K562 (cell line): Measurements from ENCODE around the gene CFL1. TPM values are rescaled to one million over a fixed set of nuclear protein-coding genes. Genes with fewer than 3 reads are reported as not detected.

Experiments used
- ARID3B ChIP-seq: fragments of 250-450 bp; sonication (Bioruptor Pico); IDR thresholded peaks from 2 replicates; pipeline ENCODE4 v1.4.0; 2020; ENCODE audit warnings: borderline replicate concordance
- ARNT ChIP-seq, 2 experiments: fragments of 450-650 bp; IDR thresholded peaks; 2 replicates each; pipeline ENCODE4 v1.6.1; 2016; ENCODE audit warnings: mild to moderate bottlenecking in 1 of 2
- CSDE1 ChIP-seq, 2 experiments: fragments of 450-650 bp; IDR thresholded peaks; 2 replicates each; pipeline ENCODE4 v1.6.1; 2016; ENCODE audit warnings: mild to moderate bottlenecking in 1 of 2
- FOXA1 ChIP-seq: fragments of 450-650 bp; IDR thresholded peaks from 2 replicates; pipeline ENCODE4 v1.6.1; 2016; ENCODE audit warnings: mild to moderate bottlenecking, borderline replicate concordance
- HDAC3 ChIP-seq: fragments of 450-650 bp; IDR thresholded peaks from 2 replicates; pipeline ENCODE4 v1.6.1; 2018; ENCODE audit warnings: borderline replicate concordance, mild to moderate bottlenecking, moderate library complexity; ENCODE audit not compliant: partially characterized antibody
- HNRNPUL1 ChIP-seq: fragments of 200-400 bp; formaldehyde crosslinking; IDR thresholded peaks from 2 replicates; pipeline ENCODE4 v1.6.1; 2017; ENCODE audit warnings: low read length
- KHSRP ChIP-seq: fragments of 450-650 bp; IDR thresholded peaks from 2 replicates; pipeline ENCODE4 v1.6.1; 2017
- MAFG ChIP-seq: fragments of 450-650 bp; conservative IDR thresholded peaks from 2 replicates; pipeline ENCODE4 v1.6.1; 2016; ENCODE audit warnings: missing genetic modification characterization, missing compliant biosample characterization
- MTA3 ChIP-seq: fragments of 450-650 bp; formaldehyde crosslinking; IDR thresholded peaks from 2 replicates; pipeline ENCODE4 v1.6.1; 2017; ENCODE audit warnings: mild to moderate bottlenecking, borderline replicate concordance
- PURB ChIP-seq: sonication (generic); formaldehyde crosslinking; IDR thresholded peaks from 2 replicates; pipeline ENCODE4 v1.9.0; 2021; ENCODE audit warnings: low read depth, mild to moderate bottlenecking, missing genetic modification reagents
- SRSF9 ChIP-seq: fragments of 200-400 bp; formaldehyde crosslinking; IDR thresholded peaks from 2 replicates; pipeline ENCODE4 v1.6.1; 2017; ENCODE audit warnings: low read depth, low read length, borderline replicate concordance
- TFAP4 ChIP-seq: sonication (generic); formaldehyde crosslinking; IDR thresholded peaks from 2 replicates; pipeline ENCODE4 v1.8.0; 2022; ENCODE audit warnings: missing genetic modification reagents, mild to moderate bottlenecking, moderate library complexity, borderline replicate concordance
- XRCC3 ChIP-seq: fragments of 450-650 bp; IDR thresholded peaks from 2 replicates; pipeline ENCODE4 v1.6.1; 2017; ENCODE audit warnings: mild to moderate bottlenecking, moderate library complexity
- ZBTB26 ChIP-seq: fragments of 450-650 bp; formaldehyde crosslinking; IDR thresholded peaks from 2 replicates; pipeline ENCODE4 v1.4.0; 2022; ENCODE audit warnings: missing genetic modification characterization
- ZNF12 ChIP-seq: sonication (generic); formaldehyde crosslinking; IDR thresholded peaks from 2 replicates; pipeline ENCODE4 v1.4.0; 2020; ENCODE audit warnings: mild to moderate bottlenecking, missing genetic modification reagents
- ZNF384 ChIP-seq: IDR thresholded peaks from 2 replicates; pipeline ENCODE4 v1.6.1; 2012; ENCODE audit warnings: low read depth, low read length, improper control_type of control experiment
- ZNF609 ChIP-seq: sonication (generic); formaldehyde crosslinking; IDR thresholded peaks from 2 replicates; pipeline ENCODE4 v1.8.1; 2023; ENCODE audit warnings: missing genetic modification reagents, mild to moderate bottlenecking, borderline replicate concordance
- polyA plus RNA-seq, 8 experiments: library from polyadenylated mRNA; depleted of rRNA in 4 of 8; stranded (reverse) in 5 of 8; unstranded in 3 of 8; fragments of >200 nt; fragmentation: Nextera tagmentation in 2 of 8; fragmentation: Illumina TruSeq in 1 of 8; extraction: Ambion mirVana in 2 of 8; extraction: Trizol in 1 of 8; gene quantifications; 2 replicates each; pipeline versions ENCODE4 v1.2.1 to v1.2.3, GENCODE V29; 2011 to 2014; ENCODE audit warnings: inconsistent platforms in 1 of 8, missing spikeins in 1 of 8
- total RNA-seq, 7 experiments: library from RNA; depleted of rRNA in 6 of 7; stranded (reverse); fragments of >200 nt in 6 of 7; fragmentation: Illumina TruSeq in 2 of 7; extraction: Trizol in 2 of 7; gene quantifications; 2 replicates each; pipeline versions ENCODE4 v1.2.1 to v1.2.3, GENCODE V29; 2011 to 2021; ENCODE audit warnings: low replicate concordance in 1 of 7

Gene CFL1
- total and polyA plus RNA-seq, 9 of the 15 experiments (the other 6 are each of a cell fraction or from before 2014, with no cell fraction given) = 105 to 1,101 (median 859) TPM

GRCh38 chr11:65899356-65900124 is 41.6 kb upstream of the CFL1 start (continued):
- TF ChIP-seq MAFG (tag) (peak; percentile 86), TFAP4 (peak; percentile 82), ZBTB26 (CRISPR knock-in tag) (0 out of 2 replicates have a peak, but pooled peaks have one; percentile 12), ARNT (IDR thresholded peaks at IDR 0.05) (no peak), HNRNPUL1 (no peak; the same call in 1 of the 2 replicates), FOXA1 (no peak), ZNF609 (peak; percentile 70; the same call in 1 of the 2 replicates), HDAC3 (peak; percentile 28), PURB (CRISPR knock-in tag) (no peak), XRCC3 (no peak), ZNF12 (CRISPR knock-in tag) (no peak; the same call in 1 of the 2 replicates), SRSF9 (no peak), ZNF384 (no peak), MTA3 (peak; percentile 87; the same call in 1 of the 2 replicates), KHSRP (no peak), ARID3B (CRISPR knock-in tag) (no peak), CSDE1 (IDR thresholded peaks at IDR 0.05) (no peak)
